ENCODE results near the gene CALHM1. TPM values are rescaled to one million over a fixed set of nuclear protein-coding genes. Genes with fewer than 3 reads are reported as not detected.

The CALHM1 gene
- total RNA-seq, 1 donor = not detected

Other genes starting within 250 kb of the CALHM1 start
- gene RPEL1, start 213.0 kb downstream of the CALHM1 start, total RNA-seq = not detected
- gene INA, start 181.8 kb downstream of the CALHM1 start, total RNA-seq = 0.10 TPM
- 3.3 TPM for gene PCGF6, start 107.8 kb downstream of the CALHM1 start, total RNA-seq
- 4.8 TPM for gene TAF5, start 90.9 kb downstream of the CALHM1 start, total RNA-seq
- gene ATP5MK, start 62.4 kb downstream of the CALHM1 start, total RNA-seq = 85.0 TPM
- gene PDCD11, start 62.3 kb downstream of the CALHM1 start, total RNA-seq = 8.4 TPM
- gene CALHM2, start 6.5 kb downstream of the CALHM1 start, total RNA-seq = 10.3 TPM
- not detected for gene CALHM3, start 20.3 kb upstream of the CALHM1 start, total RNA-seq
- gene NEURL1, start 34.8 kb upstream of the CALHM1 start, total RNA-seq = 4.8 TPM